HG02571 (cell line): ENCODE data around the gene ARHGAP31.
"Not testable (repeated sequence)": the region's sequence is repeated elsewhere in the genome, so short reads cannot be mapped to it uniquely, and the experiment has no call there.

Source experiments
- ATAC-seq: cut with Tn5 transposase; IDR thresholded peaks from one replicate; pipeline ENCODE4 v1.9.1; 2021; ENCODE audit warnings: mild to moderate bottlenecking, moderate library complexity; ENCODE audit not compliant: unreplicated experiment

ARHGAP31 gene

GRCh38 chr3:119293105-119293870 is 895 bp upstream of the ARHGAP31 start:
- ATAC-seq: no peak

- peak; percentile 29 for ATAC-seq
Observed at GRCh38 chr3:119294696-119295671, 801 bp downstream of the ARHGAP31 start.

- no peak for ATAC-seq
Observed at GRCh38 chr3:119295816-119296726, 1.9 kb downstream of the ARHGAP31 start.

GRCh38 chr3:119296727-119297122 is 2.5 kb downstream of the ARHGAP31 start:
- no peak for ATAC-seq

- no peak for ATAC-seq
Observed at GRCh38 chr3:119297169-119297568, 3.0 kb downstream of the ARHGAP31 start.

- no peak for ATAC-seq
Observed at GRCh38 chr3:119298565-119298941, 4.4 kb downstream of the ARHGAP31 start.

- no peak for ATAC-seq
Observed at GRCh38 chr3:119300991-119301391, 6.8 kb downstream of the ARHGAP31 start.

- ATAC-seq: no peak
Observed at GRCh38 chr3:119301662-119302061, 7.5 kb downstream of the ARHGAP31 start.

- ATAC-seq: peak; percentile 60
Observed at GRCh38 chr3:119302697-119303551, 8.7 kb downstream of the ARHGAP31 start.

GRCh38 chr3:119304201-119304713 is 10.1 kb downstream of the ARHGAP31 start:
- ATAC-seq: no peak

- no peak for ATAC-seq
Observed at GRCh38 chr3:119305286-119305685, 11.1 kb downstream of the ARHGAP31 start.

- ATAC-seq: not testable (repeated sequence)
Observed at GRCh38 chr3:119306378-119306777, 12.2 kb downstream of the ARHGAP31 start.

GRCh38 chr3:119308355-119308754 is 14.2 kb downstream of the ARHGAP31 start:
- ATAC-seq: no peak

- ATAC-seq: no peak
Observed at GRCh38 chr3:119309591-119309990, 15.4 kb downstream of the ARHGAP31 start.

GRCh38 chr3:119310071-119310470 is 15.9 kb downstream of the ARHGAP31 start:
- ATAC-seq: no peak

GRCh38 chr3:119311081-119311925 is 17.1 kb downstream of the ARHGAP31 start:
- ATAC-seq: no peak

GRCh38 chr3:119313461-119313860 is 19.3 kb downstream of the ARHGAP31 start:
- ATAC-seq: no peak

- no peak for ATAC-seq
Observed at GRCh38 chr3:119314821-119315220, 20.6 kb downstream of the ARHGAP31 start.
